Fibroblast of mammary gland (primary cell): Measurements from ENCODE around the gene TRAP1.

ENCODE experiments used
- DNase-seq: peaks from one replicate; pipeline ENCODE4 v3.0.0-alpha.2; 2010; ENCODE audit warnings: low read depth
- H3K4me3 ChIP-seq: 2 replicates; pipeline ENCODE4 v1.5.1; 2011; ENCODE audit warnings: low read depth, mild to moderate bottlenecking, low read length, moderate library complexity; ENCODE audit not compliant: control insufficient read depth
- TF ChIP-seq, protein P1 (sequence below): conservative IDR thresholded peaks from 2 replicates; pipeline ENCODE4 v1.5.1; 2011; ENCODE audit warnings: low read depth, low read length, inconsistent platforms; ENCODE audit not compliant: control insufficient read depth, insufficient read depth

TRAP1 gene

DNA sequence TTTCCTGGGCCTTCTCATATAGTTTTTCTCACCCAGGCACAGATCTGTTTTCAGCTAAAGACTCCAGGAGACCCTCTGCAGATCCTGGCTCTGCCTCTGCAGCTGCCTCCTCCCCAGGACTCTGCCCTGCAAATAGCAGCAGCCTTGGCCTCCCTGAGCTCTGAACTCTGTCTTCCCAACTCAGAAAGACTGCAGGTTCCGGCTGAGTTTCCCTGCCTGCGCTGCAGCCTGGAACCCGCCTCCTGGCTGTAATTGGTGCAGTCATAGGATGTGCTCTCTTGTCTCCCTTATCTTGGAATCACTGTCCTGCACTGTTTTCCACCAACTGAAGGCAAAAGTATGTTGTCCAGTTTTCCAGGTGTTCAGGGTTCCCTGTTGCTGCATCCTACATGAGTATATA, 77.1 kb downstream of the TRAP1 start:
- H3K4me3 ChIP-seq = no peak overlapping the region
- TF ChIP-seq, protein P1, sequence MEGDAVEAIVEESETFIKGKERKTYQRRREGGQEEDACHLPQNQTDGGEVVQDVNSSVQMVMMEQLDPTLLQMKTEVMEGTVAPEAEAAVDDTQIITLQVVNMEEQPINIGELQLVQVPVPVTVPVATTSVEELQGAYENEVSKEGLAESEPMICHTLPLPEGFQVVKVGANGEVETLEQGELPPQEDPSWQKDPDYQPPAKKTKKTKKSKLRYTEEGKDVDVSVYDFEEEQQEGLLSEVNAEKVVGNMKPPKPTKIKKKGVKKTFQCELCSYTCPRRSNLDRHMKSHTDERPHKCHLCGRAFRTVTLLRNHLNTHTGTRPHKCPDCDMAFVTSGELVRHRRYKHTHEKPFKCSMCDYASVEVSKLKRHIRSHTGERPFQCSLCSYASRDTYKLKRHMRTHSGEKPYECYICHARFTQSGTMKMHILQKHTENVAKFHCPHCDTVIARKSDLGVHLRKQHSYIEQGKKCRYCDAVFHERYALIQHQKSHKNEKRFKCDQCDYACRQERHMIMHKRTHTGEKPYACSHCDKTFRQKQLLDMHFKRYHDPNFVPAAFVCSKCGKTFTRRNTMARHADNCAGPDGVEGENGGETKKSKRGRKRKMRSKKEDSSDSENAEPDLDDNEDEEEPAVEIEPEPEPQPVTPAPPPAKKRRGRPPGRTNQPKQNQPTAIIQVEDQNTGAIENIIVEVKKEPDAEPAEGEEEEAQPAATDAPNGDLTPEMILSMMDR = no peak
- no peak for DNase-seq

DNA sequence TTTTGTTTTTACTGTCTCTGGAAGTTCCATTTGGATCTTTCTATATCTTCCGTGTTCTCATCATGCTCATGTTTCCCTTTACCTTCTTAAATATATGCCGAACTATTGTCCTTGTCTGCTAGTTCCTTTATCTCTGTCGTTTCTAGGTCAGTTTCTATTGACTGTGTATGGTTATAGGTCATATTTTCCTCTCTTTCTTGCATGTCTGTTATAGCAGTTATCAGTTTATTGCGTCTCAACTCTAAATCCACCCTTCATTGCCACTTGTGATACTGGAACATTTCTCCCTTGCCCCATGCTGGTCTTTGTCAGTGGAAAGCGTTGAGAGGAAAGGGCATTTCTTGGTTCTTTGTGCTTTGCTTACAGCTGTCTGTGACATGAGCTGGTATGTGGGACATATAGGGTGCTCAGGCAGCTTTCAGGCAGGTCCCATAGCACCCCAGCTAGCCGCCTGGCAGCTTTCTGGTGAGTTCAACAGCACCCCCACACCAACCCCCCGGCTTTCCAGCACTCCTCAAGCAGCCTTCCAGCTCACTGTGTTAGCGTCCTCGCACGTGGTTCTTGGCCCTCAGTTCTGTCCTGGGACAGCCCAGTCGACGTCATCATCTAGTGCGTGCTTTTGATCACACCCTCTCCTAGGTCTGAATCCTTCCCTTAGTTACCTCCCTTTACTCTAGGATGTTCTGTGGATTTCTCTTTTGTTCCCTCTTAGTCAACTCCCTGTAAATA, 78.2 kb downstream of the TRAP1 start:
- TF ChIP-seq, protein P1 = no peak
- peak; percentile 10 for DNase-seq
- H3K4me3 ChIP-seq = no peak overlapping the region

GRCh38 chr16:3637371-3637923, 79.9 kb downstream of the TRAP1 start:
- no peak overlapping the region for H3K4me3 ChIP-seq
- TF ChIP-seq, protein P1 = no peak
- DNase-seq = no peak

- TF ChIP-seq, protein P1 = no peak
- DNase-seq = no peak
- H3K4me3 ChIP-seq = no peak overlapping the region
Measured at GRCh38 chr16:3625911-3626732, 91.2 kb downstream of the TRAP1 start.

DNA sequence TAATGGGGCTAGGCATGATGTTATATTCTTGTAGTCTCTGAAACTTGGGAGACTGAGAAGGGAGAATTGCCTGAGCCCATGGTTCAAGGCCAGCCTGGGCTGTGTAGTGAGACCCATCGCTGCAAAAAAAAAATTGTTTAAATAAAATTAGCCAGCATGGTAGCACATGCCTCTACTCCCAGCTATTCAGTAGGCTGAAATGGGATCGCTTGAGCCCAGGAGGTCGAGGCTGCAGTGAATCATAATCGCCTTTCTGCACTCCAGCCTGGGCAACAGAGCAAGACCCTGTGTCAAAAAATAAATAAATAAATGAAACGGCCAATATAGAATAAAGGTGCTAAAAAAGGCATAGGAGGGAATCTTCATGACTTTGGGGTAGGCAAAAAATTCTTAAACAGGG, 92.0 kb downstream of the TRAP1 start:
- TF ChIP-seq, protein P1 = no peak
- no peak for DNase-seq
- H3K4me3 ChIP-seq = no peak overlapping the region

GRCh38 chr16:3623642-3624041, 93.7 kb downstream of the TRAP1 start:
- TF ChIP-seq, protein P1 = no peak
- no peak overlapping the region for H3K4me3 ChIP-seq
- DNase-seq = no peak
